Sigmoid colon (tissue), 4 donors: Measurements from ENCODE around the gene TCF15.

ENCODE experiments used
- POLR2A ChIP-seq, 2 donors: fragments of 450-650 bp; IDR thresholded peaks; one replicate each; pipeline ENCODE4 v1.6.1; 2016; ENCODE audit warnings: antibody characterized with exemption in 2 of 2, mild to moderate bottlenecking in 2 of 2, moderate library complexity in 2 of 2
- POLR2AphosphoS5 ChIP-seq, 4 donors: sonication (generic); formaldehyde crosslinking; IDR thresholded peaks; one replicate each; pipeline ENCODE4 v1.6.1; 2017; ENCODE audit warnings: antibody characterized with exemption in 4 of 4
- TF ChIP-seq, protein P1 (sequence below), 4 experiments: fragments of 450-650 bp in 3 of 4; fragments of 200-600 bp in 1 of 4; IDR thresholded peaks; one replicate each; pipeline ENCODE4 v1.5.1; 2016 to 2019; ENCODE audit warnings: antibody characterized with exemption in 4 of 4, mild to moderate bottlenecking in 3 of 4, moderate library complexity in 2 of 4

DNA sequence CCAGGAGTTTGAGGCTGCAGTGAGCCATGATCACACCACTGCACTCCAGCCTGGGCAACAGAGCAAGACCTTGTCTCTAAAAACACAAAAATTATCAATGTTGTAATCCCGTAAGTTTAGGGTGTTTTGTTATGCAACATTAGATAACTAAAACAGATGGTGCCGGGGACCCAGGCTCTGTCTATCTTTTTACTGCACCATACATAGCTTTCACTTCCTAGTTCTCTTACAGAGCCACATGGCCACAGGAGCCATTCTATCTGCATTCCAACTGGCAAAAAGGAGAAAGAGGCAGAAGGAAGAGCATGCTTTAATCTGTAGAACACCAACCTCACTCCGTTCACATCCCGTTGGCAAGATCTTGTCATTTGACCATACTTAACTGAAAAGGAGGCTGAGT lies 5.4 kb upstream of the TCF15 start:
- TF ChIP-seq POLR2A (IDR thresholded peaks at IDR 0.05) (no peak), POLR2AphosphoS5 (IDR thresholded peaks at IDR 0.05) (no peak)
- TF ChIP-seq, protein P1, sequence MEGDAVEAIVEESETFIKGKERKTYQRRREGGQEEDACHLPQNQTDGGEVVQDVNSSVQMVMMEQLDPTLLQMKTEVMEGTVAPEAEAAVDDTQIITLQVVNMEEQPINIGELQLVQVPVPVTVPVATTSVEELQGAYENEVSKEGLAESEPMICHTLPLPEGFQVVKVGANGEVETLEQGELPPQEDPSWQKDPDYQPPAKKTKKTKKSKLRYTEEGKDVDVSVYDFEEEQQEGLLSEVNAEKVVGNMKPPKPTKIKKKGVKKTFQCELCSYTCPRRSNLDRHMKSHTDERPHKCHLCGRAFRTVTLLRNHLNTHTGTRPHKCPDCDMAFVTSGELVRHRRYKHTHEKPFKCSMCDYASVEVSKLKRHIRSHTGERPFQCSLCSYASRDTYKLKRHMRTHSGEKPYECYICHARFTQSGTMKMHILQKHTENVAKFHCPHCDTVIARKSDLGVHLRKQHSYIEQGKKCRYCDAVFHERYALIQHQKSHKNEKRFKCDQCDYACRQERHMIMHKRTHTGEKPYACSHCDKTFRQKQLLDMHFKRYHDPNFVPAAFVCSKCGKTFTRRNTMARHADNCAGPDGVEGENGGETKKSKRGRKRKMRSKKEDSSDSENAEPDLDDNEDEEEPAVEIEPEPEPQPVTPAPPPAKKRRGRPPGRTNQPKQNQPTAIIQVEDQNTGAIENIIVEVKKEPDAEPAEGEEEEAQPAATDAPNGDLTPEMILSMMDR (IDR thresholded peaks at IDR 0.05), result no peak
